Amniotic stem cell (primary cell): ENCODE data around the gene EPM2AIP1.
"Not testable (repeated sequence)": the region's sequence is repeated elsewhere in the genome, so short reads cannot be mapped to it uniquely, and the experiment has no call there.

ENCODE experiments used
- DNase-seq: peaks from one replicate; lab custom pipeline; 2025; lab: John Stamatoyannopoulos, UW

The EPM2AIP1 gene

DNA sequence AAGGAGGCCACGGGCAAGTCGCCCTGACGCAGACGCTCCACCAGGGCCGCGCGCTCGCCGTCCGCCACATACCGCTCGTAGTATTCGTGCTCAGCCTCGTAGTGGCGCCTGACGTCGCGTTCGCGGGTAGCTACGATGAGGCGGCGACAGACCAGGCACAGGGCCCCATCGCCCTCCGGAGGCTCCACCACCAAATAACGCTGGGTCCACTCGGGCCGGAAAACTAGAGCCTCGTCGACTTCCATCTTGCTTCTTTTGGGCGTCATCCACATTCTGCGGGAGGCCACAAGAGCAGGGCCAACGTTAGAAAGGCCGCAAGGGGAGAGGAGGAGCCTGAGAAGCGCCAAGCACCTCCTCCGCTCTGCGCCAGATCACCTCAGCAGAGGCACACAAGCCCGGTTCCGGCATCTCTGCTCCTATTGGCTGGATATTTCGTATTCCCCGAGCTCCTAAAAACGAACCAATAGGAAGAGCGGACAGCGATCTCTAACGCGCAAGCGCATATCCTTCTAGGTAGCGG is at the start of gene EPM2AIP1:
TSS of gene EPM2AIP1 (minus strand) at position 326 of the 520 bp plus-strand sequence. CDS start at position 272, 54 bp downstream.
- DNase-seq: no peak

DNA sequence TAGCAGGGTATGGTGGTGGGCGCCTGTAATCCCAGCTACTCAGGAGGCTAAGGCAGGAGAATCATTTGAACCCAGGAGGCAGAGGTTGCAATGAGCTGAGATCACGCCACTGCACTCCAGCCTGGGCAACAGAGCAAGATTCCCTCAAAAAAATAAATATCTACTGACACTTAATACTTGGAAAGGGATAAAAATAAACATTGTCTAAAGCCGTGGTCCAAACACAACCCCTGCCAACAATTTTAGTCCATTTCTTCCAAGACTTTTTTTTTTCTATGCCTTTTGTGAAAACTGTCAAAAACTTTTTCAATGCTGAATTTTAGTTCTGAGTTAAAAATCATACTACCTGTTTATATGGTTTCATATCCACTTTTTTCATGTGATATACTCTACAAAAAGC is 49.8 kb upstream of the EPM2AIP1 start:
- not testable (repeated sequence) for DNase-seq

GRCh38 chr3:37041546-37042195 is 48.7 kb upstream of the EPM2AIP1 start:
- no peak for DNase-seq

DNA sequence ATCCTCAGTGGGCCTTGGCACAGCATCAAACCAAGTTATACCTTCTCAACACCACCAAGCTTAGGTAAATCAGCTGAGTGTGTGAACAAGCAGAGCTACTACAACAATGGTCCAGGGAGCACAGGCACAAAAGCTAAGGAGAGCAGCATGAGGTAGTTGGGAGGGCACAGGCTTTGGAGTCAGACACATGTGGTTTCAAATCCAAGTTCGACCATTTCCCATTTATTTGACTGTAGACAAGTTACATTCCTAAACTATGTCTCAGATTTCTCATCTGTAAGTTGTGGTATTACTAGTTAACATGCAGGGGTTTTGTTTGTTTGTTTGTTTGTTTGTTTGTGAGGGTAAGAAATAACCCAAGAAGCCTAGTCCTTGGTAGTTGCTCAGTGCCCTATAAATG is 47.3 kb upstream of the EPM2AIP1 start:
- no peak for DNase-seq

DNA sequence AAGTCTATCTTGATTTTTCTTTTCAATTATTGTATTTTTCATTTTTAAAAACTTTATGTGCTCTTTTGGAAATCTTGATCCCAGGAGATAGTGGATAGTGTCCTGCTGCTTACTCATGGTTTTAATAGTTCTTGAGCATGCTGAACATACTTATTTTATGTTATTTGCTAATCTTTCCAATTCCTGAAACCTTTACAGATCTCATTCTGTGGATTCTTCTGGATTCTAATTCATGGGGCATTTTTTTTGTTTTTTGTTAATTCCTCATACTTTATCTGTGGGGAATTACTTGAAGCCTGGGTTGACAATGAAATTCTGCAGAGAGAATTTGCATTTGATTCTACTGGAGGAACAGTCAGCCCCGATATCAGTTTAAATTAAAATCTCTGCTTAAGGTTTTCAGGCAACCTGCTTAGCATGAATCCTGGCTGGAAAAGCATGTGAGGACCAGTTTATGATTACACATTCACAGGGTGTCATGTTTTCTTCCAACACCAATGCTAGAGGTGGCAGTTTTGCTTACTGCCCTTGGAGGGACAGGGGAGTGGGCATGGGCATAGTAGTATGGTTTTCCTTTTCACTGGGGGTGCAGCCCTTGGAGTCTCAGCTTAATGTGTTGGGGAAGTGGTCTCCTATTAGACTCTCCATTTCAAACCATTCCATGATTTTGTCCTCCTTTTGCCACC is 46.4 kb upstream of the EPM2AIP1 start:
- no peak for DNase-seq

GRCh38 chr3:37037352-37037751 is 44.4 kb upstream of the EPM2AIP1 start:
- DNase-seq: no peak

- no peak for DNase-seq
Observed at GRCh38 chr3:37032961-37033360, 40.0 kb upstream of the EPM2AIP1 start.

GRCh38 chr3:37031096-37031682 is 38.3 kb upstream of the EPM2AIP1 start:
- DNase-seq: no peak

GRCh38 chr3:37030588-37030987 is 37.7 kb upstream of the EPM2AIP1 start:
- DNase-seq: no peak

DNA sequence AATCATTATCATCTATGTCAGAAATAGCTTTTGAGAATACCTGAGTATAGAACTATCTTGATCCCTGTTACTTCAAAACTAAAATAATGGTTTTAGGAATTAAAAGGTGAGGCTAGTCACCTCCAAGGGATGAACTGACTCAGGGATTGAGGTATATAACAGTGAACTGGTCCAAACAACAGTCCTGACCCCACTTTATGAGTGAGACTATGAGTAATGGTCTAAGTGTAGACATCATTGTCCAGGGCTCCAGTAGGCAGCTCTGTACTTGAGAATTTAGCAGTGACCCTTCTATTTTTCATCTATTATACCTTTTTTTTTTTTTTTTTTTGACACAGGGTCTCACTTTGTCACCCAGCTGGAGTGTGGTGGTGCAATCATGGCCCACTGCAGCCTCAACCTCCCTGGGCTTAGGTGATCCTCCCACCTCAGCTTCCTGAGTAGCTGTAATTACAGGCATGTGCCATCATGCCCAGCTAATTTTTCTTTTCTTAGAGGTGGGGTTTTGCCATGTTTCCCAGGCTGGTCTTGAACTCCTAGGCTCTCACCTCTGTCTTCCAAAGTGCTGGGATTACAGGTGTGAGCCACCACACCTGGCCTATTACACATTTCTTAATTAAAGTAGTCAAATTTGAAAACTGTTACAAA is 36.7 kb upstream of the EPM2AIP1 start:
- DNase-seq: no peak

- DNase-seq: no peak
Observed at GRCh38 chr3:37029111-37029510, 36.2 kb upstream of the EPM2AIP1 start.

DNA sequence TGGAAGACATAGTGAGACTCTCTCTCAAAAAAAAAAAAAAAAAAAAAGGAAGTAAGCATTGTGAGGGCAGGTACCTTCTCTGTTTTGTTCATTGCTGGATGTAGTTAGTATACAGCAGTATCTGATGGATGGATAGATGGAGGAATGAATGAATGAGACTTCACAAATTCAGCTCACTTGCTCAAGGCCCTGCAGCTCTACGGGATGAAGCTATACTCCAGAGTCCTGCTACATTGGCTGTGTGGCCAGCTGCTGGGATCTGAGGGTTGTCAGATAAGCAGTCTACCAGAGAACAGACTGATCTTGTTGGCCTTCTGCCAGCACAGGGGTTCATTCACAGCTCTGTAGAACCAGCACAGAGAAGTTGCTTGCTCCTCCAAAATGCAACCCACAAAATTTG is 35.4 kb upstream of the EPM2AIP1 start:
- DNase-seq: no peak

DNA sequence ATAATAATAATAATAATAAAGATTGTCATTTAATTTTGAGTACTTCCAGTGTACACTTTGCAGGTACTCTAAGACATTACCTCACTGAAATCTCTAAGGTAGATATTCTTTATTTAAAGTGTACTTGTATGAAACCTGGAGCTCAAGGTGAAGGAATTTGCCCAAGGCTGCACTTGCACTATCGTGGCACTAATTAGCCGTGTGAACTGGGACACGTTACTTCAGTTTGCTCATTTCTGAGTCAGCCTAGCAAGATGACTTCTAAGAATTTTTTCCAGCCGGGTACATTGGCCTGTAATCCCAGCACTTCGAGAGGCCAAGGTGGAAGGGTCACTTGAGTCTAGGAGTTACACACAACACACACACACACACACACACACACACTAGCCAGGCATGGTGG is 33.9 kb upstream of the EPM2AIP1 start:
- no peak for DNase-seq

DNA sequence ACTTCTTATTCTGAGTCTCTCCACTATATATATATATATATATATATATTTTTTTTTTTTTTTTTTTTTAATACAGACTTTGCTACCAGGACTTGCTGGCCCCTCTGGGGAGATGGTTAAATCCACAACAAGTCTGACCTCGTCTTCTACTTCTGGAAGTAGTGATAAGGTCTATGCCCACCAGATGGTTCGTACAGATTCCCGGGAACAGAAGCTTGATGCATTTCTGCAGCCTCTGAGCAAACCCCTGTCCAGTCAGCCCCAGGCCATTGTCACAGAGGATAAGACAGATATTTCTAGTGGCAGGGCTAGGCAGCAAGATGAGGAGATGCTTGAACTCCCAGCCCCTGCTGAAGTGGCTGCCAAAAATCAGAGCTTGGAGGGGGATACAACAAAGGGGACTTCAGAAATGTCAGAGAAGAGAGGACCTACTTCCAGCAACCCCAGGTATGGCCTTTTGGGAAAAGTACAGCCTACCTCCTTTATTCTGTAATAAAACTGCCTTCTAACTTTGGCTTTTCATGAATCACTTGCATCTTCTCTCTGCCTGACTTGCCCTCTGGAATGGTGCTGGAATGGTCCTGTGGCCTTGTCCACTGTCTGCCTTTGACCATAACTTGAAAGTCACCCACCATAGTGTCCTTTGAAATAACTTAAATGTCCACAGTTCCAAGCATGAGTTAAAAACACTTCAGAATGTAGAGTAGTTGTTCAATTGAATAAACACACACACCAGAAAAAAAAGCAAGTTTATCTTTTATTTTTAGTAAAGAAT is 32.8 kb upstream of the EPM2AIP1 start:
- DNase-seq: no peak

DNA sequence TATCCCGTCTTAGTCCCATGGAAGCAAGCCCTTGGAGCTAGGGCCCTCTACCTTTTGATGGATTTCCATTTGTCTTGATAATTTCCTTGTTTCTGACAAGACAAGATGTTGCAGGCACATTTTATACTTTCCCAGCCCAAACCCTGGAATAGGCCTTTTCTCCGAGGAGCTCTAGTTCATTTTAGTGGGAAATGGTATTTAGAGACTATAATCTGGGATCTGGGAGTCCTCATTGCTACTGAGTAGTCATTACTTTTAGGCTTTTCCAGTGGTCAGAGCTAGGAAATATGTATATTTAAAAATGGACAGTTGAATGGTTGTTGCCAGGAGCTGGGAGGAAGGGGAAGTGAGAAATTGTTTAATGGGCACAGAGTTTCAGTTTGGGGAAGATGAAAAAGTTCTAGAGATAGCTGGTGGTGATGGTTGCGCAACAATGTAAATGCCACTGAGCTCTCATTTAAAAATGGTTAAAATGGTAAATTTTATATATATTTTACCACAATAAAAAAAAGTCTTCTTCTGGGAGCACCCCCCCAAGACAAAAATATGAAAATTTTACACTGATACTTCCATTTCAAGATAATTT is 32.0 kb upstream of the EPM2AIP1 start:
- no peak for DNase-seq

DNA sequence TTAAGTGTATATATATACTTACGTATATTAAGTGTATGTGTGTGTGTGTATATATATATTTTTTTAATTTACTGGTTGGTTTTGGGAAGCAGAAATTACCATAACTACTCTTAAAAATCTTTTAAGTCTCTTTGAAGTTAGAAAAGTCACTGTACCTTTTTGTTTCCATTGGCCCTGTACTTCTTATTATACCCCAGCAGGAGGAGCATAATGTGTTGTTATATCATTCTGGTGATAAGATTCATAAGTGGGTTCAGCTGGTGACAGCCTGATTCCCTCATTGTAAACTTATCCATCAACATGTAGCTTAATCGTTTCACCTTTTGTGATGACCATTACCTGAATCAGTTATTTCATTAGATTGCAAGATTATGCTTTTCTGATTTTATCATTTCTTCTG is 31.2 kb upstream of the EPM2AIP1 start:
- no peak for DNase-seq

DNA sequence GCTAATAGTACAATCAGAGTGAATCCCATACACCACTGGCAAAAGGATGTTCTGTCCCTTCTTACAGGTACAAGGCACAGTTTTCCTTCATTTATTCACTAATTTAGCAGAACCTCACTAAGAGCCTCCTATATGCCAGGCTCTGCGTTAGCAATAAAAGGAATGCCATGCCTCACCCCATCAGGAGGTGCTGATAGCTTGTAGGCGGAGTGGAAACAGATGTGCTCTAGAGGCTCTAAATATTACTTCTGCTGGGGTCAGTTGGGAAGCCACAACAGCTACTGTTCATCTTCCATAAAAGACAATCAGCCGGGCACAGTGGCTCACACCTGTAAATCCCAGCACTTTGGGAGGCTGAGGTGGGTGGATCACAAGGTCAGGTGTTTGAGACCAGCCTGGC is 24.8 kb upstream of the EPM2AIP1 start:
- no peak for DNase-seq

DNA sequence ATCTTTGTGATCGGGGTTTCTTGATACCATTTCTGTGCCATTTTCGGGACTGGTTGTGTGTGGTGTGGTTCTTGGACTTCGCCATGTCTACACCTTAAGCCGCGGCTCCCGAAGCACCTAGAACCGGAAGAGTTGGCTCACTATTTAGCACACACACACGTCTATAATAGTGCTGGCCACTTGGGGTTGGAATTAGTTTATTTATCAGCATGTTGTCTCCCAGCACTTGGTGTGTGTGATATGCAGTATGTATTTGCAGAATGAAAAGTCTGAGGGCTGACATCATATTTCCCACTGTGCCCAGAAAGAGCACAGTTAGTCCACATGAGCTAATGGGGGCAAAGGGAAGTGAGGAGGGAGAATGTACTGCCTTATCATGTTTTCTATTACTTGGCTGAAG is 24.0 kb upstream of the EPM2AIP1 start:
- DNase-seq: no peak

- DNase-seq: no peak
Observed at GRCh38 chr3:37015642-37016041, 22.7 kb upstream of the EPM2AIP1 start.

DNA sequence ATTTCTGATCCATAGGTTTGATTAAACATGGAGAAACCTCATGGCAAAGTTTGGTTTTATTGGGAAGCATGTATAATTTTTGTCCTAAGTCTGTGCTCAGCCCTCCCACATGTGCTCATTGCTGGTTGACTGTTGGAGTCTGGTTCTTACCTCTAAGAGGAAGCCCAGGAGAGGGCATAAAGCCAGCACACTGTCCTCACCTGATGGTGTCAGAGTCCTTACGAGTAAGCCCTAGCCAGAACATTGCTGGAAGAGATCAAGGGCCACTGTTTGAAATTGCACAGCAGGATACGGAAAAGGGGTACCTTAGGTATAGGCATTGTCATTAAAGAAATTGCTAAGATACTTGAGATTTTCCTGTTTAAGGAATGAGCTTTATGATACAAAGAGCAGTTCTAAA is 21.7 kb upstream of the EPM2AIP1 start:
- no peak for DNase-seq
